Measurements from ENCODE around the gene CFAP54.
A peak's percentile ranks its signal among the peaks of the same experiment; 100 is the strongest.
"Not testable (repeated sequence)": the region's sequence is repeated elsewhere in the genome, so short reads cannot be mapped to it uniquely, and the experiment has no call there.

Gene CFAP54

GRCh38 chr12:96489392-96490056 is at the start of gene CFAP54:
Gene CFAP54, plus strand, starts transcription at chr12:96489577. Its CDS starts 33 bp downstream, at chr12:96489610.
- DNase-seq: peak; percentile 85

GRCh38 chr12:96441816-96442215 is 47.6 kb upstream of the CFAP54 start:
- no peak for DNase-seq

- DNase-seq: no peak
Measured at GRCh38 chr12:96442906-96443305, 46.5 kb upstream of the CFAP54 start.

DNA sequence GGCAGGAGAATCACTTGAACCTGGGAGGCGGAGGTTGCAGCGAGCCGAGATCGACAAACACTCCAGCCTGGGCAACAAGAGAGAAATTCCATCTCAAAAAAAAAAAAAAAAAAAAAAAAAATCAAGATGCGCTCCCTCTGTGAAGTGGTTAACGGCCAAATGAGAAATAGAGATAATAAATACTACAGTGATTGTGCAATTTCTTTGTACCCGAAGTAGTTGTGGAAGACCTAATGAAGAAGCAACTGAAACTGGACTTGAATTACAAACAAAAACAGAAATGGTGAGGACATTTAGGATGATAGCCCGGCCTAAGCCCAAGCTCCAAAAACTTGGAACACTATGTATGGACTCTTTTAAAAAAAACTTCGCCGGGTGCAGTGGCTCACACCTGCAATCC is 45.0 kb upstream of the CFAP54 start:
- DNase-seq: no peak

DNA sequence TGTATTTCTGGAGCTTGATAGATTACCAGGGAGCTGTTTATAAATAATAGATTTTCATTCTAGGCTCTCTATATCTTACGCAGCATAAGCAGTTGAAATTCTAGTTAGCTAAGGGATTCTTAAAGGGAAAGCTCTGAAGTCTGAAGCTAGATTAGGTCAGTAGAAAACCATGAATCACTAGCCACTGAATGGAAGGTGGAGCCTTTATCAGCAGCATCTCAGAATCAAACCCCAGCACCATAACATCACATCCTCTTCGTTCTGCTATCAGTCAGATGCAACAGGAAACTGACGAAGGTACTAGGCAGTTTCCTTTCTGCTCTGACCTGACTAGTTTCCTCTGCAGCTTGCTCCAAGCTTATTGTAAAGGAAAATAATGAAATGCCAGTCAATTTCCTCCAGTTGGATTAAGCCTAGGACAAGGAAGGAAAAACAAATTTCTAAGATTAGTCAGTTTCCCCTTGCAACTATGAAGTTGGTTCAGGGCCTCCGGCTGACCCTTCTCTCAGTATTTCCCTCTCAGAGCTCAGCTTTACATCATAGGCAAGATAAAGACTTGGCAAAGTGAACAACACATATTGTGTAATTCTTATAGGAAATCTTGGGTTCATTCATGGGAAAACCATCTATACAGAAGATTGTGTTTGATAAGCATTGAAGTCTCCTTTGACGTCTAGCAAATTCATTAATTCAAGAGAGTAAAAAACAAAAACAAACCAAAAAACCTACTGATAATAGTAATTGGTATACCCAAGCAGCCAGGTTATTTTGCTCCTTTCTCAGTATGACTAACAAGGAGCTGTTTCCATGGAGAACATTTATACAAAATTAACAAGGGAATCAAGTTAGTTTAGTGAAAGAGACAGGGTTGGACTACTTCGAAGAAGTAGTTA is 43.4 kb upstream of the CFAP54 start:
- DNase-seq: no peak

- DNase-seq: no peak
Measured at GRCh38 chr12:96447256-96447655, 42.1 kb upstream of the CFAP54 start.

- DNase-seq: no peak
Measured at GRCh38 chr12:96448300-96448699, 41.1 kb upstream of the CFAP54 start.

- DNase-seq: no peak
Measured at GRCh38 chr12:96452261-96452922, 37.0 kb upstream of the CFAP54 start.

DNA sequence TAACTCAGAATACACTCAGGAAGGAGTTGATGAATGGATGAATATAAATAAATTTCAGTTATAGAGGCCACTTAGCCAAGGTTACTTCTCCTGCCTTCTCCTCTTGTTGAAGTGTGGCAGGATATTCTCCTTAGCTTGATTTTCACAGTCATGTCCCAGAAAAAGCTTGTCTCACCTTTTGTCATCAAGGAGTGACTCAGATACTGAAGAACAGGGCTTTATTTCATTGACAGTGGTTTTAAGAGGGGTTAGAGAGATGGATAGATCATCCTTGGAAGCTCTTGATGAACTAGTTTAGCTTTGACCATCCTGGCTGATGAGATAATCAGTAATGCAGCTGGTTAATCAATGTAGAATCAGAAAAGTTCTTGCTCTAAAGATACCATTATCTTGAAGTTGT is 35.0 kb upstream of the CFAP54 start:
- no peak for DNase-seq

- no peak for DNase-seq
Measured at GRCh38 chr12:96456265-96456974, 33.0 kb upstream of the CFAP54 start.

GRCh38 chr12:96457191-96457930 is 32.0 kb upstream of the CFAP54 start:
- DNase-seq: no peak

- not testable (repeated sequence) for DNase-seq
Measured at GRCh38 chr12:96459281-96459680, 30.1 kb upstream of the CFAP54 start.

GRCh38 chr12:96462571-96463280 is 26.7 kb upstream of the CFAP54 start:
- DNase-seq: no peak

DNA sequence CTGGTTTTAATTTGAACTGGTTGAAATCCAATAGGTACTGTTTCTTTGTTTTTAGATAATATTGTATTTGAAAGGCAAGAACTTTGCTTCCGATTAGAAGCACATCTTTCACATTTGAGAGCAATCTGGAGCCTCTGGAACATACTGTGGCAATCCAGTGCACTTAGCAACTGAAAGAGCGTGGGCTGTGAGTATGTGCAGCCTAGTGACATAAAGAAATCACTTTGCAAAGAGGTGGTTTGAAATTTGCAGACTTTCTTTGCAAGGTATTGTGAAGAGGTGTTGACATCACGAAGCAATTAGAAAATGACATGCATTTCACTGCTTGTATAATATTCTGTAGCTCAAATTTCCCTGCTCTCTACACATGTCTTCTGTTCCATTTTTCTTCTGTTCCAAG is 23.5 kb upstream of the CFAP54 start:
- no peak for DNase-seq

GRCh38 chr12:96466939-96467751 is 22.2 kb upstream of the CFAP54 start:
- DNase-seq: no peak

GRCh38 chr12:96471368-96472050 is 17.9 kb upstream of the CFAP54 start:
- no peak for DNase-seq

GRCh38 chr12:96472384-96472783 is 17.0 kb upstream of the CFAP54 start:
- no peak for DNase-seq

DNA sequence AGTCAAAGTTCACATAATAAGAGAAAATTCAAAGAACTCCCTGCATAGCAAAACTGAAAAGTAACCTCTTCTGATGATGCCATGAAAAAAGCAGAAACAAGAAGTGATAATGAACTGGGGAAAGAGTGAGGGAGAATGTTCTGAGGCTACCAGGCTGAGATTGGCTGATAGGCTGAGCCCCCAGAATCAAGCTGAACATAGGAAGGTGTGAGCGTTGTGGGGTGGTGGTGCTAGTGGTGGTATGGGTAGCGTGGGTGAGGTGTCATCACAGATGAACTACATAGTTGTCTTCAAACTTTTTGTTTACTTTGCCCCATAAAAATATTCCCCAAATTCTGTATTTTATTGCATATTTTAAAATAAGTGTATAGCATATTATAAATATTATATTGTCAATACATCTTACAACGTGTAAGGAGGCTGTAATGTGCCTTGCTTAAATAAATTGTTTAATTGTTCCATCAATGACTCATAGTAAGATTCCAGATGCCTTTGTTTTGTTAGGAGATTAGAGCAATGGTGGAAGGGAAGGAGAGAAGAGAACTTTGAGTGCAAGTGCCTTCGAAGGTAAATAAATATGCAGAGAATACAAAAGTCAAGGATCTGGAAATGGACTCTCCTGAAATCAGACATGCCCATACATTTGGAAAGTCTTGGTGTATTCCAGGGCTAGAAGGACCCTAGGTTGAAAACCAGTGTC is 15.8 kb upstream of the CFAP54 start:
- no peak for DNase-seq

- DNase-seq: no peak
Measured at GRCh38 chr12:96474206-96474605, 15.2 kb upstream of the CFAP54 start.

Data from NCI-H1092 treated with DMSO at 0.1 percent for 48 hours (cell line).